H1 (cell line): ENCODE results near the gene CPT1A. TPM values are rescaled to one million over a fixed set of nuclear protein-coding genes. Genes with fewer than 3 reads are reported as not detected.

Experiments used
- CTCF ChIA-PET: fragments of 300-600 bp; sonication (Branson Sonifier 250); formaldehyde crosslinking; loops from one replicate; lab custom pipeline; 2021; ENCODE audit not compliant: partially characterized antibody; lab: Charles Lee
- POLR2A ChIA-PET: fragments of 300-600 bp; sonication (Branson Sonifier 250); formaldehyde crosslinking; loops from one replicate; lab custom pipeline; 2021; ENCODE audit warnings: inconsistent platforms; ENCODE audit not compliant: partially characterized antibody; lab: Charles Lee
- DNase-seq, 2 experiments: peaks; one replicate each; pipeline versions ENCODE4 v3.0.0 to v3.0.0-alpha.2; 2010 to 2022; ENCODE audit warnings: low spot score in 2 of 2, low read depth in 1 of 2, mixed read lengths in 1 of 2
- FAIRE-seq: peaks from 2 replicates; lab custom pipeline; 2011; peaks lifted over from hg19 to GRCh38; lab: Jason Lieb, UNC
- H2AFZ ChIP-seq: 2 replicates; pipeline ENCODE4 v1.8.1; 2012; ENCODE audit warnings: low read length, inconsistent platforms
- H2AK5ac ChIP-seq: 2 replicates; pipeline ENCODE4 v1.6.1; 2013; ENCODE audit warnings: low read depth, low read length
- H2BK120ac ChIP-seq: replicated peaks from 2 replicates; pipeline ENCODE3; 2013; ENCODE audit warnings: low read depth, low read length, inconsistent platforms
- H2BK12ac ChIP-seq: 2 replicates; pipeline ENCODE4 v1.6.1; 2013; ENCODE audit warnings: low read depth, low read length
- H2BK15ac ChIP-seq: 2 replicates; pipeline ENCODE4 v1.6.1; 2013; ENCODE audit warnings: low read length
- H2BK20ac ChIP-seq: 2 replicates; pipeline ENCODE4 v1.6.1; 2013; ENCODE audit warnings: low read length
- H2BK5ac ChIP-seq: 2 replicates; pipeline ENCODE4 v1.6.1; 2013; ENCODE audit warnings: low read depth, low read length
- H3K14ac ChIP-seq: 2 replicates; pipeline ENCODE4 v1.6.1; 2013; ENCODE audit warnings: inconsistent platforms; ENCODE audit not compliant: insufficient read length
- H3K18ac ChIP-seq: 2 replicates; pipeline ENCODE4 v1.6.1; 2013; ENCODE audit warnings: low read length; ENCODE audit errors: extremely low read depth
- H3K23ac ChIP-seq: 2 replicates; pipeline ENCODE4 v1.6.1; 2013; ENCODE audit warnings: inconsistent platforms; ENCODE audit not compliant: insufficient read length
- H3K23me2 ChIP-seq: 2 replicates; pipeline ENCODE4 v1.6.1; 2013; ENCODE audit warnings: low read depth, low read length
- H3K27ac ChIP-seq: 2 replicates; pipeline ENCODE4 v1.6.1; 2011; ENCODE audit warnings: low read depth, low read length, inconsistent platforms
- H3K27me3 ChIP-seq, 4 experiments: replicated peaks in 1 of 4; 1 replicate in 1 of 4; 2 replicates in 3 of 4; pipeline versions ENCODE4 v1.6.1 to v1.8.1; 2011 to 2013; ENCODE audit warnings: low read length in 3 of 4, mild to moderate bottlenecking in 3 of 4, inconsistent platforms in 2 of 4, mixed read lengths in 2 of 4, moderate library complexity in 1 of 4; ENCODE audit not compliant: control insufficient read depth in 3 of 4, insufficient read depth in 3 of 4; ENCODE audit errors: extremely low read depth in 1 of 4
- H3K36me3 ChIP-seq, 4 experiments: 2 replicates each; pipeline versions ENCODE4 v1.6.1 to v1.8.1; 2011 to 2013; ENCODE audit warnings: mild to moderate bottlenecking in 4 of 4, low read length in 3 of 4, moderate library complexity in 2 of 4, control low read depth in 1 of 4, inconsistent platforms in 1 of 4; ENCODE audit not compliant: insufficient read depth in 4 of 4, control insufficient read depth in 2 of 4
- H3K4ac ChIP-seq: replicated peaks from 2 replicates; pipeline ENCODE3; 2013; ENCODE audit warnings: low read length, low read depth, mixed read lengths, inconsistent platforms; ENCODE audit not compliant: insufficient read length
- H3K4me1 ChIP-seq, 4 experiments: replicated peaks in 1 of 4; 1 replicate in 1 of 4; 2 replicates in 3 of 4; pipeline versions ENCODE4 v1.6.1 to v1.8.1; 2011 to 2013; ENCODE audit warnings: low read length in 3 of 4, inconsistent platforms in 2 of 4, mixed read lengths in 1 of 4; ENCODE audit not compliant: insufficient read depth in 4 of 4, control insufficient read depth in 3 of 4
- H3K4me2 ChIP-seq, 2 experiments: 2 replicates each; pipeline versions ENCODE4 v1.6.1 to v1.8.1; 2011 to 2013; ENCODE audit warnings: low read depth in 2 of 2, low read length in 2 of 2, control low read depth in 1 of 2, inconsistent platforms in 1 of 2, mild to moderate bottlenecking in 1 of 2; ENCODE audit not compliant: insufficient read depth in 1 of 2
- H3K4me3 ChIP-seq, 4 experiments: fragments of 200-600, 300-600 bp in 1 of 4; sonication (generic), shearing (Covaris generic), sonication (Bioruptor Twin) in 1 of 4; 2 replicates each; pipeline versions ENCODE4 v1.5.1 to v1.8.1; 2011 to 2016; ENCODE audit warnings: low read length in 4 of 4, low read depth in 3 of 4, control low read depth in 2 of 4, inconsistent platforms in 2 of 4, mild to moderate bottlenecking in 2 of 4, mixed read lengths in 1 of 4, moderate library complexity in 1 of 4; ENCODE audit not compliant: insufficient read depth in 2 of 4; ENCODE audit errors: extremely low read depth in 1 of 4
- H3K56ac ChIP-seq: replicated peaks from 2 replicates; pipeline ENCODE3; 2013; ENCODE audit warnings: low read depth, mild to moderate bottlenecking, mixed read lengths, low read length, inconsistent platforms; ENCODE audit not compliant: insufficient read length
- H3K79me1 ChIP-seq: 2 replicates; pipeline ENCODE4 v1.6.1; 2013; ENCODE audit warnings: low read depth, low read length, control low read depth
- H3K79me2 ChIP-seq, 2 experiments: 2 replicates each; pipeline versions ENCODE4 v1.6.1 to v1.8.1; 2012 to 2013; ENCODE audit warnings: low read length in 2 of 2, mild to moderate bottlenecking in 2 of 2, inconsistent platforms in 1 of 2; ENCODE audit not compliant: insufficient read depth in 2 of 2, control insufficient read depth in 1 of 2
- H3K9ac ChIP-seq, 4 experiments: replicated peaks in 1 of 4; 1 replicate in 1 of 4; 2 replicates in 3 of 4; pipeline versions ENCODE4 v1.6.1 to v1.8.1; 2011 to 2013; ENCODE audit warnings: low read depth in 3 of 4, low read length in 3 of 4, control low read depth in 2 of 4, mild to moderate bottlenecking in 2 of 4, moderate library complexity in 2 of 4, inconsistent platforms in 1 of 4; ENCODE audit errors: extremely low read depth in 1 of 4
- H3K9me3 ChIP-seq, 2 experiments: 2 replicates each; pipeline versions ENCODE4 v1.6.1 to v1.8.1; 2012 to 2013; ENCODE audit warnings: mild to moderate bottlenecking in 2 of 2, moderate library complexity in 2 of 2, control low read depth in 1 of 2, inconsistent platforms in 1 of 2, low read depth in 1 of 2, low read length in 1 of 2, mixed read lengths in 1 of 2; ENCODE audit not compliant: insufficient read depth in 2 of 2
- H4K20me1 ChIP-seq, 2 experiments: replicated peaks in 1 of 2; 2 replicates each; pipeline versions ENCODE3 to v1.8.1; 2011 to 2013; ENCODE audit warnings: inconsistent platforms in 2 of 2, low read length in 2 of 2, mild to moderate bottlenecking in 1 of 2; ENCODE audit not compliant: insufficient read depth in 2 of 2, control insufficient read depth in 1 of 2
- H4K5ac ChIP-seq: 2 replicates; pipeline ENCODE4 v1.6.1; 2013; ENCODE audit warnings: low read length, low read depth, mixed read lengths, inconsistent platforms; ENCODE audit not compliant: insufficient read length
- H4K8ac ChIP-seq: 2 replicates; pipeline ENCODE4 v1.8.0; 2013; ENCODE audit warnings: mild to moderate bottlenecking, moderate library complexity, low read length, inconsistent platforms; ENCODE audit not compliant: insufficient read depth; ENCODE audit errors: extremely low read depth
- H4K91ac ChIP-seq: replicated peaks from 2 replicates; pipeline ENCODE3; 2013; ENCODE audit warnings: low read length, mixed read lengths, inconsistent platforms; ENCODE audit not compliant: insufficient read length
- CTBP2 ChIP-seq: IDR thresholded peaks from 2 replicates; pipeline ENCODE4 v1.7.0; 2011; ENCODE audit warnings: borderline replicate concordance, mild to moderate bottlenecking, moderate library complexity, mixed read lengths, low read length; ENCODE audit not compliant: insufficient read depth, insufficient read length
- EZH2 ChIP-seq: fragments of 200-600 bp; sonication (generic); IDR thresholded peaks from 2 replicates; pipeline ENCODE4 v1.7.1; 2012; ENCODE audit warnings: low read depth, mild to moderate bottlenecking, moderate library complexity, low read length, inconsistent platforms; ENCODE audit not compliant: severe bottlenecking
- HDAC6 ChIP-seq: IDR thresholded peaks from one replicate; pipeline ENCODE4 v1.7.1; 2012; ENCODE audit warnings: low read depth, mild to moderate bottlenecking, inconsistent platforms, low read length, moderate library complexity
- KDM1A ChIP-seq: fragments of 200-600, 300-600 bp; sonication (generic); IDR thresholded peaks from 2 replicates; pipeline ENCODE4 v1.7.1; 2016; ENCODE audit warnings: mild to moderate bottlenecking, low read length, borderline replicate concordance
- KDM4A ChIP-seq: IDR thresholded peaks from one replicate; pipeline ENCODE4 v1.7.1; 2012; ENCODE audit warnings: low read depth, mild to moderate bottlenecking, moderate library complexity, low read length, inconsistent platforms; ENCODE audit not compliant: severe bottlenecking
- MAFK ChIP-seq: IDR thresholded peaks from 2 replicates; pipeline ENCODE4 v1.6.1; 2012; ENCODE audit warnings: low read depth, mild to moderate bottlenecking, improper control_type of control experiment, low read length
- PHF8 ChIP-seq: fragments of 200-600 bp; sonication (generic); conservative IDR thresholded peaks from 2 replicates; pipeline ENCODE4 v1.7.1; 2012; ENCODE audit warnings: low read depth, mild to moderate bottlenecking, inconsistent platforms, low read length, moderate library complexity
- SIX5 ChIP-seq: IDR thresholded peaks from 2 replicates; pipeline ENCODE4 v1.6.1; 2011; ENCODE audit warnings: mild to moderate bottlenecking, low read depth, low read length
- SP4 ChIP-seq: IDR thresholded peaks from 2 replicates; pipeline ENCODE4 v1.6.1; 2012; ENCODE audit warnings: low read length, inconsistent platforms
- SUZ12 ChIP-seq: fragments of 200-600 bp; sonication (generic); IDR thresholded peaks from 2 replicates; pipeline ENCODE4 v1.6.1; 2012; ENCODE audit warnings: mild to moderate bottlenecking, inconsistent platforms, low read length, moderate library complexity, mixed read lengths
- TEAD4 ChIP-seq: IDR thresholded peaks from 2 replicates; pipeline ENCODE4 v1.6.1; 2012; ENCODE audit warnings: low read depth, low read length, inconsistent platforms, mixed read lengths
- WGBS, 2 experiments: shearing (Covaris generic) in 1 of 2; methylation state at CpG; one replicate each; pipeline versions ENCODE4 v1.1.6 to v1.1.7; 2013 to 2015; ENCODE audit warnings: low lambda C conversion rate in 2 of 2, mixed read lengths in 2 of 2, inconsistent platforms in 1 of 2, low coverage in 1 of 2, missing lambda C conversion rate in 1 of 2; ENCODE audit not compliant: insufficient replicate concordance in 2 of 2, insufficient coverage in 1 of 2, insufficient read length in 1 of 2; ENCODE audit errors: extremely low coverage in 1 of 2, missing lambda C conversion rate in 1 of 2; 5-methylcytosine and 5-hydroxymethylcytosine counted together
- polyA plus RNA-seq, 7 experiments: library from polyadenylated mRNA; depleted of rRNA in 3 of 7; stranded (reverse) in 5 of 7; unstranded in 2 of 7; fragments of >200 nt in 5 of 7; fragments of 200-250 nt in 2 of 7; gene quantifications; 1 replicate in 5 of 7; 2 replicates in 1 of 7; 4 replicates in 1 of 7; pipeline versions ENCODE4 v1.2.1 to v1.2.3, GENCODE V29; 2011 to 2013; ENCODE audit warnings: missing spikeins in 2 of 7, mixed read lengths in 2 of 7
- total RNA-seq: library from RNA; stranded (reverse); fragmentation: NEBNext Ultra II Directional; extraction: Animal tissue kit (Norgen Biotek cat#: 25700); gene quantifications from 2 replicates; pipeline ENCODE4 v1.2.1, GENCODE V29; 2021

CPT1A gene
- total and polyA plus RNA-seq, 2 of the 8 experiments (the other 6 are each of a cell fraction or from before 2014, with no cell fraction given): 2.9 to 12.2 TPM

DNA sequence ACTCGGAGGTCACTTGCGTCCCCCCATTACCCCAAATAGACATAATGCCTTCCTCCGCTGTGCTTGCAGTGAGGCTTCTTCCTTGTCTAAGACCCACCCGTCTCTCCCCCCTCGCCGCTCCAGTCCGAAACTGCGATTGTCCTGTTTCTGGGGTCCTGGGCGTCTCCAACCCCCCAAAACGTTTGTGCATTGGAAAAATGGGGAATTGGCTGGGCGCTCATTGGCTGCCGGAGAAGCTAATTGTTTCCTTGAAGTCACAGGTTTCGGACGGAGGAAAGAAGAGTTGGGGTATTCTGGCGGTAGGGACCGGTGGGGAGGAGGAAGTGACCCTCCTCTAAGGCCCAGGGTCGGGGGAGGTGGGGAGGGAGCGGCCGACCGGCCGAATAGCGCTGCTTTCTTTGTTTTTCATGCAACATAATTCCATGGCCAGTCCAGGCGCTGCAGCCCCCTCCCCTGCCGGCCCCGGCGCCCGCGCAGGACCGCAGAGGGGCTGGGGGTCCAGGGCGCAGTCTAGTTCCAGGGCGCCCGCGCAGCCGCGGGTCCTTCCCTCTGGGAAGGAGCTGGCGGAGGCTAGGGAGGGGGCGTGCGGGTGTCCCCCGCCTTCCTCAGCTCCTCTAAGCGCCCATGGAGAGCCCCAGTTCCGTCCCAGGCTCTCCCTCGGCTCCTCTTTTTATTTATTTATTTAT is 12.7 kb upstream of the CPT1A start:
- FAIRE-seq (no peak), DNase-seq (peak in 1 of 2 experiments; percentile 60)
- Histone ChIP-seq H3K27ac (no peak overlapping the region), H3K23ac (no peak overlapping the region), H2BK20ac (0 out of 2 replicates have a peak overlapping the region, but pooled peaks have one; percentile 48), H2BK120ac (no peak overlapping the region), H3K23me2 (peaks cover 11% of the 10 kb centered on the region; the same call in 1 of the 2 replicates), H2AFZ (peak overlapping the region; percentile 60; the same call in 1 of the 2 replicates), H4K20me1 (no peaks in the 10 kb centered on the region), H4K5ac (no peak overlapping the region), H3K56ac (no peak overlapping the region), H3K4me2 (peak overlapping the region; percentile 78 to 81), H4K8ac (no peak overlapping the region), H3K36me3 (no peaks in the 10 kb centered on the region), H3K4me3 (peak overlapping the region; percentile 59 to 84 (median 70)), H2BK12ac (no peak overlapping the region), H4K91ac (peak overlapping the region; percentile 22), H3K79me2 (no peaks in the 10 kb centered on the region), H3K79me1 (no peaks in the 10 kb centered on the region), H3K27me3 (peaks cover 5 to 27% (median 14%) of the 10 kb centered on the region in 4 experiments; a peak in 6 of 7 replicates), H3K9me3 (no peaks in the 10 kb centered on the region), H2AK5ac (no peak overlapping the region), H3K4ac (no peak overlapping the region), H3K4me1 (peaks cover 0 to 6% (median 1%) of the 10 kb centered on the region in 4 experiments; a peak in 3 of 7 replicates), H3K18ac (no peak overlapping the region; the same call in none of the 2 replicates), H2BK5ac (no peak overlapping the region), H3K14ac (no peak overlapping the region), H2BK15ac (peak overlapping the region; percentile 36; the same call in 1 of the 2 replicates), H3K9ac (no peak overlapping the region)
- POLR2A ChIA-PET: interaction anchor here (0.6 to 3.2 kb wide), 6 partner anchors 10 to 732 kb away, joined by 3 to 10 read pairs (median 3); partner anchors contain the start of gene CPT1A
- CTCF ChIA-PET: interaction anchor here (0.7 to 2.3 kb wide), 2 partner anchors 11 to 1203 kb away, joined by 3 to 11 read pairs; no protein-coding TSS in a partner anchor
- TF ChIP-seq SUZ12 (peak; percentile 25; the same call in 1 of the 2 replicates), SP4 (no peak), HDAC6 (no peak), PHF8 (0 out of 2 replicates have a peak, but pooled peaks have one; percentile 31), KDM1A (no peak), SIX5 (no peak), CTBP2 (peak; percentile 56), MAFK (no peak), TEAD4 (no peak), KDM4A (peak; percentile 80), EZH2 (peak; percentile 61)
- 11% methylated on average over 42 of the region's 42 CpGs; no CpG with 5 or more reads in 1 of the 2 experiments for WGBS, 2 experiments
